IMR-90 (cell line): ENCODE data around the gene SLX9. TPM values are rescaled to one million over a fixed set of nuclear protein-coding genes. Genes with fewer than 3 reads are reported as not detected.

Source experiments
- ATAC-seq: fragments of 200-7000 bp; cut with Tn5 transposase; 2 replicates; pipeline ENCODE4 v1.9.1; 2020; ENCODE audit warnings: low read depth, mild to moderate bottlenecking, moderate library complexity
- BruUV-seq: library from RNA; stranded (reverse); fragments of 400-500 nt; replicated peaks from 2 replicates; lab custom pipeline; 2021; lab: Mats Ljungman, UMichigan
- CTCF ChIA-PET: fragments of 300-600 bp; formaldehyde crosslinking; extraction: SDS; loops from one replicate; lab custom pipeline; 2021; ENCODE audit warnings: antibody characterized with exemption; lab: Yijun Ruan, JAX
- POLR2A ChIA-PET: fragments of 300-600 bp; sonication (Branson Sonifier 250); formaldehyde crosslinking; loops from one replicate; lab custom pipeline; 2022; ENCODE audit warnings: antibody characterized with exemption; ENCODE audit not compliant: unreplicated experiment; lab: Charles Lee
- DNase-seq: peaks from one replicate; pipeline ENCODE4 v3.0.0; 2013
- H2AFZ ChIP-seq: replicated peaks from 2 replicates; pipeline ENCODE3; 2013; ENCODE audit warnings: low read length, mild to moderate bottlenecking; ENCODE audit not compliant: poor library complexity
- H2AK5ac ChIP-seq: 2 replicates; pipeline ENCODE4 v1.6.1; 2013; ENCODE audit warnings: low read depth, low read length, inconsistent platforms
- H2AK9ac ChIP-seq: replicated peaks from 2 replicates; pipeline ENCODE3; 2013; ENCODE audit warnings: mild to moderate bottlenecking, low read depth, low read length, moderate library complexity; ENCODE audit not compliant: poor library complexity
- H2BK120ac ChIP-seq: 2 replicates; pipeline ENCODE4 v1.6.1; 2013; ENCODE audit warnings: low read depth, low read length, inconsistent platforms
- H2BK15ac ChIP-seq: 3 replicates; pipeline ENCODE4 v1.6.1; 2013; ENCODE audit warnings: low read depth, low read length, inconsistent platforms
- H2BK20ac ChIP-seq: 2 replicates; pipeline ENCODE4 v1.6.1; 2013; ENCODE audit warnings: low read depth, mild to moderate bottlenecking, inconsistent platforms, low read length, moderate library complexity
- H2BK5ac ChIP-seq: 2 replicates; pipeline ENCODE4 v1.6.1; 2013; ENCODE audit warnings: mild to moderate bottlenecking, low read depth, low read length, inconsistent platforms; ENCODE audit not compliant: poor library complexity, severe bottlenecking
- H3K14ac ChIP-seq: replicated peaks from 2 replicates; pipeline ENCODE4 v1.6.1; 2013; ENCODE audit warnings: low read depth, low read length, inconsistent platforms
- H3K18ac ChIP-seq: 2 replicates; pipeline ENCODE4 v1.6.1; 2013; ENCODE audit warnings: low read depth, low read length, control low read depth
- H3K23ac ChIP-seq: 2 replicates; pipeline ENCODE4 v1.6.1; 2013; ENCODE audit warnings: low read depth, low read length, inconsistent platforms
- H3K27ac ChIP-seq: 2 replicates; pipeline ENCODE4 v1.5.1; 2013; ENCODE audit warnings: mild to moderate bottlenecking, control low read depth, low read length; ENCODE audit not compliant: insufficient read depth
- H3K27me3 ChIP-seq: 2 replicates; pipeline ENCODE4 v1.6.1; 2013; ENCODE audit warnings: low read length; ENCODE audit not compliant: control insufficient read depth, insufficient read depth
- H3K36me3 ChIP-seq: 2 replicates; pipeline ENCODE4 v1.6.1; 2013; ENCODE audit warnings: low read length, mixed read lengths; ENCODE audit not compliant: control insufficient read depth, insufficient read depth
- H3K4ac ChIP-seq: 2 replicates; pipeline ENCODE4 v1.6.1; 2013; ENCODE audit warnings: low read depth, low read length, inconsistent platforms
- H3K4me1 ChIP-seq: 2 replicates; pipeline ENCODE4 v1.6.1; 2013; ENCODE audit warnings: low read length, mixed read lengths; ENCODE audit not compliant: control insufficient read depth, insufficient read depth
- H3K4me2 ChIP-seq: 2 replicates; pipeline ENCODE4 v1.6.1; 2013; ENCODE audit warnings: low read depth, mild to moderate bottlenecking, control low read depth, low read length, moderate library complexity
- H3K4me3 ChIP-seq: 2 replicates; pipeline ENCODE4 v1.5.1; 2013; ENCODE audit warnings: low read depth, mild to moderate bottlenecking, control low read depth, low read length, moderate library complexity; ENCODE audit not compliant: insufficient read depth
- H3K56ac ChIP-seq: 2 replicates; pipeline ENCODE4 v1.6.1; 2013; ENCODE audit warnings: low read length, inconsistent platforms; ENCODE audit not compliant: insufficient read depth; ENCODE audit errors: extremely low read depth
- H3K79me1 ChIP-seq, 2 experiments: 2 replicates each; pipeline ENCODE4 v1.6.1; 2013; ENCODE audit warnings: low read length in 2 of 2, inconsistent platforms in 1 of 2, low read depth in 1 of 2
- H3K9ac ChIP-seq: 2 replicates; pipeline ENCODE4 v1.6.1; 2013; ENCODE audit warnings: low read depth, low read length, control low read depth
- H3K9me1 ChIP-seq: 2 replicates; pipeline ENCODE4 v1.6.1; 2013; ENCODE audit warnings: low read length, inconsistent platforms; ENCODE audit not compliant: insufficient read depth
- H3K9me3 ChIP-seq: 2 replicates; pipeline ENCODE4 v1.6.1; 2013; ENCODE audit warnings: low read length; ENCODE audit not compliant: control insufficient read depth, insufficient read depth
- H4K20me1 ChIP-seq: 2 replicates; pipeline ENCODE4 v1.6.1; 2013; ENCODE audit warnings: low read length, inconsistent platforms; ENCODE audit not compliant: insufficient read depth
- H4K5ac ChIP-seq: 2 replicates; pipeline ENCODE4 v1.6.1; 2013; ENCODE audit warnings: mild to moderate bottlenecking, low read depth, low read length, control low read depth
- H4K8ac ChIP-seq, 2 experiments: 2 replicates each; pipeline ENCODE4 v1.6.1; 2013; ENCODE audit warnings: low read depth in 2 of 2, low read length in 2 of 2, control low read depth in 1 of 2, inconsistent platforms in 1 of 2
- H4K91ac ChIP-seq: 2 replicates; pipeline ENCODE4 v1.6.1; 2013; ENCODE audit warnings: low read depth, low read length, inconsistent platforms; ENCODE audit not compliant: insufficient read depth
- BHLHE40 ChIP-seq: fragments of 150-350 bp; IDR thresholded peaks from 2 replicates; pipeline ENCODE4 v1.6.1; 2016; ENCODE audit warnings: mild to moderate bottlenecking, low read depth, low read length
- CEBPB ChIP-seq: IDR thresholded peaks from 2 replicates; pipeline ENCODE4 v1.6.1; 2012; ENCODE audit warnings: low read depth, low read length, improper control_type of control experiment
- CHD1 ChIP-seq: IDR thresholded peaks from 2 replicates; pipeline ENCODE4 v1.6.1; 2012; ENCODE audit warnings: low read depth, low read length, improper control_type of control experiment
- CTCF ChIP-seq: conservative IDR thresholded peaks from 2 replicates; pipeline ENCODE4 v1.5.1; 2012; ENCODE audit warnings: mild to moderate bottlenecking, low read depth, low read length, improper control_type of control experiment
- FOS ChIP-seq: fragments of 150-350 bp; IDR thresholded peaks from 2 replicates; pipeline ENCODE4 v1.6.1; 2016; ENCODE audit warnings: low read depth, low read length
- MAFK ChIP-seq: IDR thresholded peaks from 2 replicates; pipeline ENCODE4 v1.6.1; 2012; ENCODE audit warnings: low read depth, low read length, improper control_type of control experiment
- MAZ ChIP-seq: IDR thresholded peaks from 2 replicates; pipeline ENCODE4 v1.6.1; 2012; ENCODE audit warnings: low read depth, mild to moderate bottlenecking, low read length, improper control_type of control experiment, moderate library complexity, borderline replicate concordance
- MXI1 ChIP-seq: IDR thresholded peaks from 2 replicates; pipeline ENCODE4 v1.6.1; 2012; ENCODE audit warnings: low read depth, mild to moderate bottlenecking, low read length, moderate library complexity, borderline replicate concordance
- NFE2L2 ChIP-seq: fragments of 150-350 bp; IDR thresholded peaks from 2 replicates; pipeline ENCODE4 v1.6.1; 2016; ENCODE audit warnings: low read depth, mild to moderate bottlenecking, low read length
- POLR2A ChIP-seq: IDR thresholded peaks from 2 replicates; pipeline ENCODE4 v1.6.1; 2012; ENCODE audit warnings: mild to moderate bottlenecking, low read depth, low read length
- RAD21 ChIP-seq: IDR thresholded peaks from 2 replicates; pipeline ENCODE4 v1.6.1; 2012; ENCODE audit warnings: low read length, improper control_type of control experiment
- RCOR1 ChIP-seq: IDR thresholded peaks from 2 replicates; pipeline ENCODE4 v1.6.1; 2012; ENCODE audit warnings: mild to moderate bottlenecking, low read length, improper control_type of control experiment; ENCODE audit not compliant: insufficient replicate concordance
- RFX5 ChIP-seq: IDR thresholded peaks from 2 replicates; pipeline ENCODE4 v1.8.0; 2012; ENCODE audit warnings: low read depth, mild to moderate bottlenecking, low read length, moderate library complexity
- SMC3 ChIP-seq: fragments of 150-350 bp; IDR thresholded peaks from 2 replicates; pipeline ENCODE4 v1.6.1; 2016; ENCODE audit warnings: low read depth, mild to moderate bottlenecking, antibody characterized with exemption, low read length, moderate library complexity
- WGBS, 2 experiments: methylation state at CpG; one replicate each; pipeline versions ENCODE4 v1.1.5 to v1.1.7; 2013; ENCODE audit warnings: missing lambda C conversion rate in 2 of 2; ENCODE audit not compliant: insufficient read length in 1 of 2; ENCODE audit errors: extremely low coverage in 2 of 2; 5-methylcytosine and 5-hydroxymethylcytosine counted together
- dilution Hi-C: fragments of 300-500 bp; cut with HindIII; formaldehyde crosslinking; loops from one replicate; pipeline ENCODE4 v1.14.3; 2018; ENCODE audit warnings: low sequenced_read_pairs; ENCODE audit not compliant: unreplicated experiment
- in situ Hi-C: fragments of 300-500 bp; cut with MboI; formaldehyde crosslinking; loops from 3 replicates; pipeline ENCODE4 v1.14.3; 2019; ENCODE audit warnings: low sequenced_read_pairs, inconsistent platforms, mixed read lengths
- intact Hi-C: fragments of 100-400 bp; cut with micrococcal nuclease; formaldehyde crosslinking; loops from 2 replicates; pipeline ENCODE4 v1.10.0; 2022
- polyA plus RNA-seq, 3 experiments: library from polyadenylated mRNA; depleted of rRNA; stranded (reverse); fragments of >200 nt; gene quantifications; 2 replicates each; pipeline ENCODE4 v1.2.3, GENCODE V29; 2012; ENCODE audit warnings: low replicate concordance in 1 of 3
- total RNA-seq: library from RNA; depleted of rRNA; stranded (reverse); fragments of >200 nt; gene quantifications from 2 replicates; pipeline ENCODE4 v1.2.3, GENCODE V29; 2012
- TF ChIP-seq, protein P1 (sequence below): fragments of 150-350 bp; IDR thresholded peaks from 2 replicates; pipeline ENCODE4 v1.6.1; 2017; ENCODE audit warnings: mild to moderate bottlenecking, antibody characterized with exemption, low read length, low read depth
- TF ChIP-seq, protein P2 (sequence below): fragments of 150-350 bp; IDR thresholded peaks from 2 replicates; pipeline ENCODE4 v1.6.1; 2016; ENCODE audit warnings: low read depth, mild to moderate bottlenecking, low read length, moderate library complexity, borderline replicate concordance

Gene SLX9
- total and polyA plus RNA-seq, 2 of the 4 experiments (the other 2 are of a cell fraction), result 10.4 to 21.7 TPM

DNA sequence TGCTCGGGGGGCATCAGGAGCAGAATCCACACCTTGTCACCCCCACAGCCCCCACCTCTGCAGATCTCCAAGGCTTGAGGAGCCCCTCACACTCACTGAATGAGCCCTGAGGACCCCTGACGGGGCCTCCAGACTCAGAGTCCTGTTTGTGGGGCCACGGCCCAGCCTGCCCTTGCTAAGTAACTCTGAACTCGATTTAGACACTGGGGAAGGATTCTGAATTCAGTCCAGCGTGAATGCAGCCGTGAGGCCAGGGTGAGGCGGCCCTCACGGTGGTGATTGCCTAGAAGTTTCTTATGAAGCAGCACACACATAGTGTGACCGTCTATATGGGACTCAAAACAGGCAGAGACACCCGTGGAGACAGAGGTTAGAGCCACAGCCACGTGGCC, 75.6 kb downstream of the SLX9 start:
- WGBS, 2 experiments, result 88% methylated on average over 5 of the region's 11 CpGs; no CpG with 5 or more reads in 1 of the 2 experiments
- intact Hi-C loops, result no loop called here

More for the DNA sequence above, 75.6 kb downstream of the SLX9 start:
- Histone ChIP-seq H4K20me1 (no peaks in the 10 kb centered on the region), H3K18ac (peak overlapping the region; percentile 30; the same call in 1 of the 2 replicates), H2AK5ac (peak overlapping the region; percentile 88), H3K79me1 (peaks cover 2 to 17% of the 10 kb centered on the region in 2 experiments; a peak in 2 of 4 replicates), H2BK15ac (peak overlapping the region; percentile 98), H3K23ac (no peak overlapping the region), H3K14ac (0 out of 2 replicates have a peak overlapping the region, but pooled peaks have one; percentile 60), H3K4me2 (no peak overlapping the region), H2BK20ac (peak overlapping the region; percentile 30), H2BK120ac (peak overlapping the region; percentile 78), H2AK9ac (peak overlapping the region; percentile 31), H4K91ac (peak overlapping the region; percentile 81), H3K4me3 (no peak overlapping the region), H3K27ac (peak overlapping the region; percentile 6; the same call in 1 of the 2 replicates), H3K36me3 (no peaks in the 10 kb centered on the region), H4K8ac (peak overlapping the region; percentile 14 to 81), H3K56ac (no peak overlapping the region), H3K9me3 (no peaks in the 10 kb centered on the region), H3K27me3 (no peaks in the 10 kb centered on the region), H3K9me1 (peaks cover 20% of the 10 kb centered on the region), H2AFZ (peak overlapping the region; percentile 1), H2BK5ac (peak overlapping the region; percentile 46), H3K4ac (peak overlapping the region; percentile 68), H3K9ac (no peak overlapping the region), H4K5ac (peak overlapping the region; percentile 23; the same call in 1 of the 2 replicates), H3K4me1 (peaks cover 25% of the 10 kb centered on the region)
- no peak for ATAC-seq
- dilution Hi-C loops, result no loop called here
- DNase-seq, result no peak
- BruUV-seq, result no TSS peak
- in situ Hi-C loops, result no loop called here
- POLR2A ChIA-PET, result no interaction called here
- TF ChIP-seq, protein P1, sequence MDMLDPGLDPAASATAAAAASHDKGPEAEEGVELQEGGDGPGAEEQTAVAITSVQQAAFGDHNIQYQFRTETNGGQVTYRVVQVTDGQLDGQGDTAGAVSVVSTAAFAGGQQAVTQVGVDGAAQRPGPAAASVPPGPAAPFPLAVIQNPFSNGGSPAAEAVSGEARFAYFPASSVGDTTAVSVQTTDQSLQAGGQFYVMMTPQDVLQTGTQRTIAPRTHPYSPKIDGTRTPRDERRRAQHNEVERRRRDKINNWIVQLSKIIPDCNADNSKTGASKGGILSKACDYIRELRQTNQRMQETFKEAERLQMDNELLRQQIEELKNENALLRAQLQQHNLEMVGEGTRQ, result no peak
- TF ChIP-seq CHD1, result no peak
- TF ChIP-seq RAD21, result no peak
- no peak for TF ChIP-seq MAZ
- TF ChIP-seq RCOR1, result no peak
- TF ChIP-seq RFX5, result no peak
- no peak for TF ChIP-seq CTCF
- TF ChIP-seq CEBPB, result no peak
- TF ChIP-seq, protein P2, sequence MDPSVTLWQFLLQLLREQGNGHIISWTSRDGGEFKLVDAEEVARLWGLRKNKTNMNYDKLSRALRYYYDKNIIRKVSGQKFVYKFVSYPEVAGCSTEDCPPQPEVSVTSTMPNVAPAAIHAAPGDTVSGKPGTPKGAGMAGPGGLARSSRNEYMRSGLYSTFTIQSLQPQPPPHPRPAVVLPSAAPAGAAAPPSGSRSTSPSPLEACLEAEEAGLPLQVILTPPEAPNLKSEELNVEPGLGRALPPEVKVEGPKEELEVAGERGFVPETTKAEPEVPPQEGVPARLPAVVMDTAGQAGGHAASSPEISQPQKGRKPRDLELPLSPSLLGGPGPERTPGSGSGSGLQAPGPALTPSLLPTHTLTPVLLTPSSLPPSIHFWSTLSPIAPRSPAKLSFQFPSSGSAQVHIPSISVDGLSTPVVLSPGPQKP, result no peak
- TF ChIP-seq BHLHE40, result no peak
- no peak for TF ChIP-seq MXI1
- no peak for TF ChIP-seq MAFK
- no peak for TF ChIP-seq SMC3
- no peak for TF ChIP-seq FOS
- TF ChIP-seq POLR2A, result no peak
- no peak for TF ChIP-seq NFE2L2
- CTCF ChIA-PET, result no interaction called here
